ENCODE measurements around the gene TRAF3.
"Not testable (repeated sequence)": the region's sequence is repeated elsewhere in the genome, so short reads cannot be mapped to it uniquely, and the experiment has no call there.

TRAF3 gene

GRCh38 chr14:102868956-102869547 is 91.8 kb downstream of the TRAF3 start:
- no peak for FAIRE-seq

GRCh38 chr14:102870246-102870645 is 93.0 kb downstream of the TRAF3 start:
- no peak for FAIRE-seq

- FAIRE-seq, result no peak
Observed at GRCh38 chr14:102870994-102871831, 94.0 kb downstream of the TRAF3 start.

GRCh38 chr14:102872020-102872419 is 94.8 kb downstream of the TRAF3 start:
- FAIRE-seq, result no peak

GRCh38 chr14:102873131-102873530 is 95.9 kb downstream of the TRAF3 start:
- no peak for FAIRE-seq

- FAIRE-seq, result no peak
Observed at GRCh38 chr14:102873546-102874061, 96.4 kb downstream of the TRAF3 start.

- FAIRE-seq, result no peak
Observed at GRCh38 chr14:102875652-102876051, 98.4 kb downstream of the TRAF3 start.

- FAIRE-seq, result not testable (repeated sequence)
Observed at GRCh38 chr14:102877511-102877910, 100.3 kb downstream of the TRAF3 start.

GRCh38 chr14:102878174-102878969 is 101.1 kb downstream of the TRAF3 start:
- no peak for FAIRE-seq

GRCh38 chr14:102878970-102879460 is 101.8 kb downstream of the TRAF3 start:
- FAIRE-seq, result no peak

- FAIRE-seq, result no peak
Observed at GRCh38 chr14:102882226-102882906, 105.1 kb downstream of the TRAF3 start.

- no peak for FAIRE-seq
Observed at GRCh38 chr14:102883089-102883541, 105.9 kb downstream of the TRAF3 start.

- no peak for FAIRE-seq
Observed at GRCh38 chr14:102883554-102883953, 106.3 kb downstream of the TRAF3 start.

- no peak for FAIRE-seq
Observed at GRCh38 chr14:102885737-102886447, 108.6 kb downstream of the TRAF3 start.

GRCh38 chr14:102888748-102889147 is 111.5 kb downstream of the TRAF3 start:
- no peak for FAIRE-seq

- no peak for FAIRE-seq
Observed at GRCh38 chr14:102889615-102890014, 112.4 kb downstream of the TRAF3 start.

- FAIRE-seq, result no peak
Observed at GRCh38 chr14:102891111-102891510, 113.9 kb downstream of the TRAF3 start.

- no peak for FAIRE-seq
Observed at GRCh38 chr14:102891556-102891955, 114.3 kb downstream of the TRAF3 start.

GRCh38 chr14:102892651-102893050 is 115.4 kb downstream of the TRAF3 start:
- FAIRE-seq, result no peak

- no peak for FAIRE-seq
Observed at GRCh38 chr14:102893452-102893851, 116.2 kb downstream of the TRAF3 start.

- not testable (repeated sequence) for FAIRE-seq
Observed at GRCh38 chr14:102896735-102897134, 119.5 kb downstream of the TRAF3 start.
